Smooth muscle cell (in vitro differentiated cells): ENCODE measurements around the gene PDE7B. TPM values are rescaled to one million over a fixed set of nuclear protein-coding genes. Genes with fewer than 3 reads are reported as not detected.

ENCODE experiments used
- DNase-seq: peaks from one replicate; lab custom pipeline; 2025; ENCODE audit not compliant: unreplicated experiment; lab: John Stamatoyannopoulos, UW
- H2AFZ ChIP-seq: fragments of 200-600 bp; sonication (generic); 2 replicates; pipeline ENCODE4 v1.6.0; 2016; ENCODE audit warnings: antibody characterized with exemption, low read depth, mild to moderate bottlenecking
- H3F3A ChIP-seq: fragments of 200-600 bp; sonication (generic); 2 replicates; pipeline ENCODE4 v1.6.0; 2017; ENCODE audit warnings: antibody characterized with exemption, low read depth
- H3K27ac ChIP-seq: fragments of 200-600 bp; sonication (generic); 2 replicates; pipeline ENCODE4 v1.5.1; 2016; ENCODE audit warnings: low read depth, mild to moderate bottlenecking
- H3K27me3 ChIP-seq: fragments of 200-600 bp; sonication (generic); 2 replicates; pipeline ENCODE4 v1.6.1; 2016; ENCODE audit warnings: low read depth, mild to moderate bottlenecking
- H3K36me3 ChIP-seq: fragments of 200-600 bp; sonication (generic); 2 replicates; pipeline ENCODE4 v1.5.1; 2016; ENCODE audit warnings: low read depth
- H3K4me1 ChIP-seq: fragments of 200-600 bp; sonication (generic); 2 replicates; pipeline ENCODE4 v1.5.1; 2016; ENCODE audit warnings: low read depth
- H3K4me2 ChIP-seq: fragments of 200-600 bp; sonication (generic); 2 replicates; pipeline ENCODE4 v1.6.0; 2016; ENCODE audit warnings: mild to moderate bottlenecking
- H3K4me3 ChIP-seq: fragments of 200-600 bp; sonication (generic); 2 replicates; pipeline ENCODE4 v1.5.1; 2016; ENCODE audit warnings: mild to moderate bottlenecking
- H3K79me2 ChIP-seq: fragments of 200-600 bp; sonication (generic); 2 replicates; pipeline ENCODE4 v1.6.0; 2016; ENCODE audit warnings: low read depth, mild to moderate bottlenecking
- H3K9ac ChIP-seq: fragments of 200-600 bp; sonication (generic); 2 replicates; pipeline ENCODE4 v1.6.0; 2016; ENCODE audit warnings: low read depth
- H3K9me3 ChIP-seq: fragments of 200-600 bp; sonication (generic); replicated peaks from 2 replicates; pipeline ENCODE4 v1.5.1; 2016; ENCODE audit warnings: low read depth
- H4K20me1 ChIP-seq: fragments of 200-600 bp; sonication (generic); 2 replicates; pipeline ENCODE4 v1.6.0; 2016; ENCODE audit warnings: low read depth
- CTCF ChIP-seq: fragments of 200-600 bp; sonication (generic); IDR thresholded peaks from 2 replicates; pipeline ENCODE4 v1.5.1; 2017; ENCODE audit warnings: borderline replicate concordance, mild to moderate bottlenecking, antibody characterized with exemption; ENCODE audit not compliant: insufficient read depth, poor library complexity, severe bottlenecking
- WGBS: methylation state at CpG from one replicate; pipeline ENCODE4 v1.1.7; 2016; ENCODE audit warnings: low lambda C conversion rate; 5-methylcytosine and 5-hydroxymethylcytosine counted together
- polyA plus RNA-seq: library from polyadenylated mRNA; unstranded; fragments of >200 nt; fragmentation: Nextera tagmentation; extraction: Ambion mirVana; gene quantifications from 2 replicates; pipeline ENCODE4 v1.2.1, GENCODE V29; 2016
- total RNA-seq: library from RNA; depleted of rRNA; stranded (reverse); fragments of >200 nt; gene quantifications from 2 replicates; pipeline ENCODE4 v1.2.3, GENCODE V29; 2014

Gene PDE7B
- total and polyA plus RNA-seq, 2 experiments from 2014 or later = 23.5 to 36.9 TPM

GRCh38 chr6:135875446-135875845 lies 23.9 kb downstream of the PDE7B start:
- H3K9me3 ChIP-seq = no peaks in the 10 kb centered on the region
- 89% methylated on average over 2 of the region's 2 CpGs for WGBS
- peaks cover 32% of the 10 kb centered on the region for H3K79me2 ChIP-seq
- H3K4me2 ChIP-seq = peak overlapping the region; percentile 8
- peaks cover 12% of the 10 kb centered on the region for H3F3A ChIP-seq
- H3K4me3 ChIP-seq = no peak overlapping the region
- no peaks in the 10 kb centered on the region for H3K36me3 ChIP-seq
- H4K20me1 ChIP-seq = no peaks in the 10 kb centered on the region
- peaks cover 18% of the 10 kb centered on the region for H3K4me1 ChIP-seq
- H3K9ac ChIP-seq = no peak overlapping the region
- DNase-seq = no peak
- no peak for TF ChIP-seq CTCF
- no peaks in the 10 kb centered on the region for H3K27me3 ChIP-seq
- no peak overlapping the region for H2AFZ ChIP-seq
- no peak overlapping the region for H3K27ac ChIP-seq

- Histone ChIP-seq H3K4me3 (no peak overlapping the region), H3K79me2 (peaks cover 32% of the 10 kb centered on the region), H3K27ac (no peak overlapping the region), H3K9ac (no peak overlapping the region), H3K9me3 (no peaks in the 10 kb centered on the region), H3F3A (peaks cover 18% of the 10 kb centered on the region), H3K27me3 (no peaks in the 10 kb centered on the region), H2AFZ (no peak overlapping the region), H3K4me2 (no peak overlapping the region), H3K4me1 (peaks cover 22% of the 10 kb centered on the region), H3K36me3 (no peaks in the 10 kb centered on the region), H4K20me1 (no peaks in the 10 kb centered on the region)
- DNase-seq = no peak
- no peak for TF ChIP-seq CTCF
- WGBS = 97% methylated on average over 4 of the region's 4 CpGs
Observed at GRCh38 chr6:135876058-135876457, 24.6 kb downstream of the PDE7B start.

- no peak for DNase-seq
- no peak for TF ChIP-seq CTCF
- H3K9me3 ChIP-seq = no peaks in the 10 kb centered on the region
- H3K27me3 ChIP-seq = no peaks in the 10 kb centered on the region
- H2AFZ ChIP-seq = no peak overlapping the region
- H3F3A ChIP-seq = peaks cover 20% of the 10 kb centered on the region
- 62% methylated on average over 6 of the region's 6 CpGs for WGBS
- no peaks in the 10 kb centered on the region for H4K20me1 ChIP-seq
- H3K4me2 ChIP-seq = no peak overlapping the region
- H3K36me3 ChIP-seq = no peaks in the 10 kb centered on the region
- H3K79me2 ChIP-seq = peaks cover 34% of the 10 kb centered on the region
- H3K4me3 ChIP-seq = no peak overlapping the region
- peaks cover 16% of the 10 kb centered on the region for H3K4me1 ChIP-seq
- H3K9ac ChIP-seq = no peak overlapping the region
- peak overlapping the region; percentile 83 for H3K27ac ChIP-seq
Observed at GRCh38 chr6:135877666-135878065, 26.2 kb downstream of the PDE7B start.
